Mucosa of gallbladder (tissue), 1 donor: ENCODE data around the gene PAH. TPM values are rescaled to one million over a fixed set of nuclear protein-coding genes. Genes with fewer than 3 reads are reported as not detected.

ENCODE experiments used
- DNase-seq: peaks from one replicate; pipeline ENCODE4 v3.0.0-alpha.2; 2020; ENCODE audit warnings: low spot score
- total RNA-seq: library from RNA; stranded (reverse); gene quantifications from one replicate; pipeline ENCODE4 v1.2.1, GENCODE V29; 2021
- donor health status: DM: no; HTN: no; CAD: no.

PAH gene
- total RNA-seq, 1 donor from 2014 or later, result 958 TPM

DNA sequence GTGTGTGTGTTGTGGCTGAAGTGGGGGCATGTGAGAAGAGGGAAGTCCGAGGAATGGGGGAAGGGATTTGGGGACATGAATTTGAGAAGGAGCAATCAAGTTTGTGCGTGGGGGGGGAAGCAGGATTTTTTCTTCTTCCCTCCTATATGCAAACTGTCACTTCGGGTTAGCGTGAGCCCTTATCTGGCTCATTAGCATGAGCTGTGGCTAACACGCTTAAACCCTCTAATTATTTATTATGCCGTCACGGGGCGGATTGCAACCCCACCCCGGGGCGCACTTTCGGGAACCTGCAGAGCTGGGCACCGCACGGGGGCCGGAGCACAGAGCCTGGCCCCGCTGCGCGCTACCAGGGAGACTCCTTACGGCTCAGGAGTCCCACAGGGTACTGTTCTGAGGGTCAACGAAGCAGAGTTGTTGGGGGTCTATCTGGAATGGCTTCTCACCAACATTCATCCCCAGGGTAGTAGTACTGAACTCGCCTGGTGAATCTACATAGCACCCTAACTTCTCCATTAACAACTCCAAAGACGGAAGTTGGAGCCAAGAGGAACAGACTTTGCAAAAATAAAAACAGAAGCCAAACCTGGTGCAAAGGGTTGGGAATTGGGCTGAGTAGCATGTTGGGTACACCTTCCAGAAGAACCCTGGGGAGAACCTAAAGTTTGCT is 34.0 kb upstream of the PAH start:
- DNase-seq, result no peak

DNA sequence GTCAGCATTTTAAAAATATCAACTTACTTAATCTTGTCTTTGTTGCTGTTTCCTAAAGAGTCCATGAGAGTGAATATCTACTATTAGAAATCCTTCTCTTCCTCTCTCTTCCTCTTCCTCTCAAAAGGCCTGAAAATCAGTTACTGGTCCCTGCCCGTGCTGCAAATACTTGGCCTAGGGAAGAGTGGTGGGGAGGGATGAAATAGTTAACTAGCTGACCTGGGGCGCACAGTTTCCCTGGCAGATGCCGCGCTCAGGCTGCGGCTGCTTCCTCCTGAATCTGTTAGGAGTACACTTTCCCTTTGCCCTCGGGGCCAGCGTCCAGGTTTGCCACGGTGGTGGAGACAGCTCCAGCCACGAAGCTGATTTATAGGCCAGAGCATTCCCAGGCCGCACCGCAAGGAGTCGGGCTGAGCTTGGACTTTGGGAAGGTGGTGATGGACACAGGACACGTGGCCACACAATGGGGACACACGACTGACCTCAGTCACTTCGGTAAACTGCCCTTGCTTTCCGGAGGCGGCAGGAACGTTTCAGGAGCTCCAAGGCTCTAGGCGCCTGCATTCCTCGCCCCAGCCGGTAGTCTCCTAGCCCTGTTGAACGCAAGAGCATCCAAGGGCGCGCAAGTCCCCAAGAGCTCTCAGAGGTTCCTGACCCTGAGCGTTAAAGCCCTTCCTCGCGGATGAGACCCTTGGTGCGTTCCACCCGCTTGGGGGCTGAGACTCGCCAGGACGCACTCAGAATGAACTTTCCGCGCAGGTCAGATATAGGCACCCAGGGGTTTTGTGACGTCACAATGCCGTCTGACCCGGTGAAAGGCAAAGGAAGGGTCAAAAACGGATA is 33.3 kb upstream of the PAH start:
- DNase-seq, result peak; percentile 50

DNA sequence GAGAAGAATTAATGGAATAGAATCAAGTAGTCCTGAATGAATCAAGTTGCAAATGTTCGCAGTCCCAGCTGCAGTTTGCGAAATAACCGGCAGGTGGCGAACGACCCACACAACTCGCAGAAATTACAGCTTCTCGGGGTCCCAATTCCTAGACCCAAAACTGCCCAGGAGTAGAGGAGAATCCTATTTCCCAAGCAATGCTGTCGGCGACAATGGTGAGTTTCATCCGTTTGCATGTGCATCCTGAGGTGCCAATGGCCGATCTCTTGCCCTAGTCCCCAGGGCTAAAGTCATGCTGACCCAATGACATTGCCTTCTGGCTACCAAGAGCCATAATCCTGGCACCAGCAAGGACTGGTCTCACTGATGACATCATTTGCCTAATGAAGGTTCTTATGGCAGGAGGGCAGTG is 31.9 kb upstream of the PAH start:
- DNase-seq, result peak; percentile 40

DNA sequence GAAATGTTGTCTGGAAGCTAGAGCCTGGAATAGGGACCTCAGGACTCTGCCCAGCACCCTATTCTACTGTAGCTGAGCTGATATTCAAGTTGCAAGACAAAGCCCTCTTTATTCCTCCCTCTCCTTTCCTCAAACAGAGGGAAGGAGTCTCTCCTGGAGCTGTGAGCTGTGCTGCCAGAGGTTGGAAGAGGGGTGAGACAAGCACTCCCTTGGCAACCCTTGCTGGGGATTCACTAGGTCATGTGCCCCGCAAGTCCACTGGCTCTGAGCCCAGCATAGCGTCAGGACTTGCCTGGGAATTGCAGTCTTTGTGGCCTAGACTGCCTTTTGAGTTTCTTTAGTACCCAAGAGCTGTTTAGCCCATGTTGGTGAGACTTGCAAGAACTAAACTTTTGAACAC is 29.0 kb upstream of the PAH start:
- DNase-seq, result no peak

DNA sequence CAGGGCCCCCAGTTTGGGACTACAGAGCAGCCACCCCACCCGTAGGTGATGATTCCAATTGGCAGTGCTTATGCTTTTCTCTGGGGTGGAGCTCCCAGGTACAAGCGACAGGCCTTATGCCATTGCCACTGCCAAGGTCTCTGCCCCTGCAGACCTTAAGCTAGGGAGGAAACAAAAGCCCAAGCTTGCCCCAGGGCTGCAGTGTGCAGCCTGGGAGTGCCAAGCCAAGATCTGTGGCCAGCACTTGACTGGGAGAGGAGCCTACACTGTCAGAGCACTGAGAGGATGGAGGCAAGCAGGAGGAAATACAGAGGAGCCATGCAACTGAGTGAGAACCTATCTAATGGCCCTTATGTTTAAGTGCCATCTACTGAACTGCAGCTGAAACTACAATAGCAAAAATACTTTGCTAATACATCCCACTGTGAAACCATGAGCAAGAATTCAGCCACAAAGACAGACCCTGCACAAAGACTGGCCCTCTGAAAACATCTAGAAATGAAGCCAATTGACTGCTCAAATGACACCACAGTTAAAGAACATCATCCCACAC is 22.7 kb upstream of the PAH start:
- DNase-seq, result no peak

DNA sequence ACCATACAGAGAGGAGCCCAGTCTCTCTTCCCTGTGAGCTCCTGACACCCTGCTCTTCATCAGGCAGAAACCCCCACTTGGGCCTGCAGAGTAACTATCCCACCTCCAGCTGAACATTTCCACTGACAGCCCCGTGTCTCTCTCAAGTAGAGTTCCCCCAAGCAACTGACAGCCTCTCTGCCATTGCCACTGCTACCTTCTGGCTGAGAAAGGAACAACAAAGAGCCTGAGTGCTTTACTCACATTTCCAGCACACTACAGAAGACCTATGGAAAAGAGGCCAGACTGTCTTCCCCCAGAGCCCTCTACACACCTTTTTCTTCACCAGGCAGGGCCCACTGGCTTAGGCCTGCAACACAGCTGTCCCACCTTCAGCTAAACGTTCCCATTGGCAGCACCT is 22.0 kb upstream of the PAH start:
- no peak for DNase-seq

DNA sequence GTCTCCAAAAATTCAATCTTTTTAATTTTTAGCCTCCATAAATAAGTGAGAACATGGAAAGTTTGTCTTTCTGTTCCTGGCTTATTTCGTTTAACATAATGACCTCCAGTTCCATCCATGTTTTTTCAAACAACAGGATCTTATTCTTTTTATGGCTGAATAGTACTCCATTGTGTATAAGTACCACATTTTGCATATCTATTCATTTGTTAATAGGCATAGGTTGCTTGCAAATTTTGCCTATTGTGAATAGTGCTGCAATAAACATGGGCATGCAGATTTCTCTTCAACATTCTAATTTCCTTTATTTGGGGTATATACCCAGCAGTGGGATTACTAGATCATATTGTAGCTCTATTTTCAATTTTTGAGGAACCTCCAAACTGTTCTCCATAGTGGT is 16.1 kb upstream of the PAH start:
- no peak for DNase-seq

DNA sequence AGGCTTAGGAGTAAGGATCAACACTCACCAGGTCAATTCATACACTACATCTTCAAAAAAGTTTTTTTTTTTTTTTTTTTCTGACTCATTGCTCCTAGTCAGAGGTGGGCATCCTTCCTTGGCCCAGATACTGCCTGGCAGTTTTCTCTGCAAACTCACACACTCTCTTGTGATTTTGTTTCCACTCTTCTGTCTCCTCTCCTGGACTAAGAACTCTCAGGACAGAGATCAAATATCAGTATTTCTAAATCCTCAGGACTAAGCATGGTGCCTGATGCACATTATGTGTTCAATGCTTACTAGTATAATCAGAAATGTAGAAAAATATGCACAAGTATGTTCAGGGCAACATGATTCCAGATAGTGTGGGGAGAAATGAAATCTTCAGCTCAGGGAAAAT is 10.2 kb upstream of the PAH start:
- DNase-seq, result no peak

DNA sequence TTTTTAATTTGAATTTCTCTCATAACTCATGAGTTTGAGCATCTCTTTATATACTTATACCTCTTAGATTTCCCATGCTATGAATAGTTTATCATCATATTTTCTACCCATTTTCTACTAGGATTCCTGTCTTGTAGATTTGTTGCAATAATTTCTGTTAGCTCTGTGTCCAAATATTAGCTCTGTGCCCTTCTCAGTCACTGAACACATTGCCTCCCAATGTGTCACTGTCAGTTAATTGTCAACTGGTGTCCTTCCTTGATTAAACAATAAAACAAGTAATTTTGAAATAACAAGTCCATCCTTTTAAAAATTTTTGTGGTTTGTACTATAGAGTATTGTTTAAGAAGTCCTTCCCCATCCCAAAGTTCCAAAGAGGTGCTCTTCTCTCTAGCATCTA is 4.2 kb upstream of the PAH start:
- DNase-seq, result no peak

DNA sequence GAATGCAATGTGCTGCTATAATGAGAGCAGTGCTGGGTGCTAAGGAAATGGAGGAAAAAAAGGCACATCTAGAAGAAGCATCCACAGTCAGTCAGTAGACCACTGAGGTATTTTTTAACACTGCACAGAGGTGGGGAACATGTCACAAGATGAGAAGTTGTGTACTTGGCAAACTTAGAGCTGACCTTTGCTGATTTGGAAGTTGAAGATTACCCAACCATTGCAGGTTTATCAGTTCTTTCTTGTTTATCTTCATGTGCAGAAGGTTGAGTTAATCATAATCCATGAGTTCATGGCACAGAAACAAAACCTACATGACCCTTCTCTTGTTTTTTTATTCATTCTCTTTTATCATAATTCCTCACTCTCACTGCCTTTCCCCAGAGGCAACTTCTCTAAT is 3.2 kb upstream of the PAH start:
- DNase-seq, result peak; percentile 48

DNA sequence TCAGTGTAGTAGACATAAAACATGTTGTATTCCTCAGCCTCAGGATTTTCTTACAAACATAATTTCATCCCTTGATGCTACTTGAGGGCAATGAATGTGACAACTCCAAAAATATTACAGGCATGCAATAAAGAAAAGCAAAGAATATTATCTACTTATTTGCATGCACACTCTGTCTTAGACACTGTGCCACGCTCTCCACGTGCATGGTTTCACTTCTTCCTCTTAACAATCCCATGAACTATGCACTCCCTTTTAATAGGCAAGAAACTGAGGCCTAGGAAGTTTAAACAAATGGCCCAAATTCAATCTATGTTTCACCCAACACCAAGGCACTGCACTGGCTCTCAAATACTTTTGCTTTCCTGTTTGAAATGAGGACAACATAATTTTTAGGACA is 1.8 kb upstream of the PAH start:
- no peak for DNase-seq

DNA sequence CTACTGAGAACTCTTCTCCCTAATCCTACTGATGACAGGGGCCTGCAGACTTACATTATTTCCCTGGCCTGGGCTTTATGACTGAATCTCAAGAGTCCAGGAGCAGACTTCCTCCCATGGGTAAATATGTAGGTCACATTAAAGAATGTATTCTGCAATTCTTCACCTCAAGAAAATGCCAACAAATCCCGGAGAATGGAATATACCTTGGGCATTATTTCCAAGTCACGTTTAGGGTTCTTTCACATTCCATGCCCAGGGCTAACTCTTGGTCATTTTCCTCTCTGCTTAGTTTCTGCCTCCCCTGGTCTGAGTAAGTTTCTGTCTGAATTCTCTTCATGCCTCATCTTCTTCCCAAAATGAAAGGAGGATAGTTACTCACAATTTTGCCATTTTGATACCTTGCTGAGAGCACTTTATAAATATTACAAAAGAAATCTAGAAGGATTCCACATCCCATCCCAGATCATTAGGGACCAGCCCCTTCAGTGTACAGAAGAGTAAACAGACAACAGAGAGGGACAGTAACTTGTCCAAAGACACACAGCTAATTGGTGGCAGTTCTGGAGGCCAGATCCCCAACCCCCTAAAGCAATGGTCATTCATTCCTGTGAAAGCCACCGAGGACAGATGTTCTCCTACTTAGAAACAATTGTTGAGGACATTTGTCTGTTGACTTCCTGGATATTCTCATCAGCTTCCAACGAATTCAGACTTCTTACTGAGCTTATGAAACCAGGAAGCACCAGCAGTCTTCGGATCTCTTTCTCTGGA is 605 bp downstream of the PAH start:
- no peak for DNase-seq

DNA sequence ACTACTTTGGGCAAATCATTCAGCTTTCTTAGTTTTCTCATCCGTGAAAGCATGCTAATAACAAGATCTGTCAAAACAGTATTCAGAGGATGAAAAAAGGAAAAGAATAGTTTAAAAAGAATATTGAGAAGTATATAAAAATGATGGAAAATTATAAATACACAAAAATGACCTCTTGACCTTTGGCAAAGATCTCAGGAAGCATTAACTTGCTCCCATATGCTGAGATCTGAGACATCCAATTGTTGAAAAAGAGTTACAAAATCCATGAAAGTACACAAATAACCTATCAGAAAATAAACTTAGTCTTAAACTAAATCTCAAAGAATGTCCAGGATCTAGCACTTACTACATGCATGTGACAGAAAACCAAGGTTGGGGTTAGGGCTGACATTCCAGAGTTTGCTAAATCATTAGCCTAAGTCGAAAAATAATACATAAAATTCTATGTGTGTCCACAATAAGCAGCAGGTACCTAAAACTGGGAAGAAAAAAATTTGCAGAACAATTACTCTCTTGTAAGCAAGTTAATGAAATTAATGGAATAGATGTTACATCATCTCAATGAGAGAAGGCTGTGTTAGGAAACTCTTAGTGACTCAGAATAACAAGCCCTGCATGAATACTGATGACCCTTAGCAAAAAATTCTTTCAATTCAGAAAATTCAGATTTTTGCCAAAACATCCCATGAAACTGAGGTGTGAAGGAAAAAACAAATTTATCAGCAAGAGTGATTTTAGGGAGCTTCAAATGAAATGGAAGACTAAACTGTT is 3.4 kb downstream of the PAH start:
- no peak for DNase-seq

DNA sequence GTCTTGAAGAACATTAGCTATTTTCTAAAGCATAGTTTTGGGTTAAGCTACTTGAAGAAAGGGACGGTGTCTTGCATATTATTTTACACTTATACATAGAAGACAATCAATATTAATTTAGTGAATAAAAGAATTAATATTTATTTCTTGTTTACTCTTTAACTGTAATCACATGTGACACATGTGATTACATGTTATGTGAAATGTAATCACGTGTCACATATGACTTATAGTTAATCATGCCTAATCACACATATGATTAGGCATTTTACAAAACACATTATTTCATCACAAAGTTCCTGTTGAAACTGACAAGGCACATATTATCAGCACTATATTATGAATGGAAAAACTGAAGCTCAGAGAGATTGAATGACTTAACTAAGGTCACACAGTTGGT is 4.8 kb downstream of the PAH start:
- no peak for DNase-seq

DNA sequence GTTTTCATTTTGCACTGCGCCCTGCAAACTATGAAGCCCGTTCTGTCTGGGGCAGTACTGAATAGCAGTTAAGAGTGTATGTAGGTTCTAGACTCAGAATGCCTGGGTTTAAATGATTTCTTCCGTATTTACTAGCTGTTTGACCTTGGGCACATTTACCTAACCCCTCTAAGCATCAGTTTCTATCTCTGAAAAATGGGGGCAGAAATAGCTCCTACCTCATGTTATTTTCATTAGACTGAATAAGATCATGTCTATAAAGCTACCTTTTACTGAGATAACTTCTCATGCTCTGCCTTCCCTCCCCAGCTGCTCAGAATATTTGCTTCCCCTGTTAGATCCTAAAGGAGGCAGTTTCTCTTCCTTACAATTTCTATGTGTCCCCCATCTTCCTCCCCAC is 5.7 kb downstream of the PAH start:
- no peak for DNase-seq

DNA sequence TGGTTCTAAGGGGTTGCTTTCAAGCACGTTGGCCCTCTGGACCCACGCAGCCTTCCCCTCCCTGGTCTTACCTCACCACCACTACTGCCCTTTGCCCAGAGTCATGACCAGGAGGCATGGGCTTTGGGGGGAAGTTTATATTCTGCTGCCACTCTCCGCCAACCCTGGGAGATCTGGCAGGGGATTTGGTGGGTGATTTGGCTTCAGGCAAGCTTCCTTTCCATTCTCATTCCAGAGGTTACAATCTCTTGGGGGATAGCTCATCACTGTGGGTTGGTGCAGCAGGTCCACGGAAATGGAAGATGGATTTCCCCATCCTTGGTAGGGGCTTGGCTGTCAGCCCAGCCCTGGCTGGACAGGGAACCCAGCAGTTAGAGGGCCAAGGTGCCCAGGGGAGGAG is 6.3 kb downstream of the PAH start:
- DNase-seq, result no peak

DNA sequence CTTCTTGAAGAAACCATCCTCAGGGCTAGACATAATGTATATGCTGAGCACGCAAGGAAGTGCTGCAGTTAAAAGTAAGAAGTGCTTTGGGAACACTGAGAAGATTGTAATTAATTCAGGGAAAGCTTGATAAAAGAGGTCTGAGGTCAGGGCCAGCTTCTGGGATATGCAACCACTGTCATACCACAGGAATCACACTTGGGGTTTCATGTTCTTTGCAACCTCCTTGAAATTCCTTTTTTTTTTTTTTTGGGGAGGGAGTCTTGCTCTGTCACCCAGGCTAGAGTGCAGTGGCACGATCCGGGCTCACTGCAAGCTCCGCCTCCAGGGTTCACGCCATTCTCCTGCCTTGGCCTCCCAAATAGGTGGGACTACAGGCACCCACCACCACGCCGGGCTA is 6.9 kb downstream of the PAH start:
- DNase-seq, result no peak

DNA sequence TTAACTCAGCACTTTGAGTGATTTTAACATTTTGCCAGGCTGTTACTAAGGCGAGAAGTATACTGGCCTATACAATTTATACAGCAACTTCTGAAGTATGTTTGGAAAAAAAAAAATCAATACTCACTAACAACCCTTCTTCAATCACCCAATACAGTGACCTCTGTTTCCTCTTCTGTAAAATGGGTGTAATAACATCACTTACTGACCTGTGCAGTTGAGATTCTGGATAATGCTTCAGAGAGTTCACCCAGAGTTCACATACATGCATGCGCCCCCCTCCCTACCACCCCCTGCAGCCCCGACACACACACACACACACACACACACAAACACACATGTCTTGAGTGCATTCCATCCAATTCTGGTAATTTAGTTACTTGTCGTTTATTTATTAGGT is 9.1 kb downstream of the PAH start:
- no peak for DNase-seq

DNA sequence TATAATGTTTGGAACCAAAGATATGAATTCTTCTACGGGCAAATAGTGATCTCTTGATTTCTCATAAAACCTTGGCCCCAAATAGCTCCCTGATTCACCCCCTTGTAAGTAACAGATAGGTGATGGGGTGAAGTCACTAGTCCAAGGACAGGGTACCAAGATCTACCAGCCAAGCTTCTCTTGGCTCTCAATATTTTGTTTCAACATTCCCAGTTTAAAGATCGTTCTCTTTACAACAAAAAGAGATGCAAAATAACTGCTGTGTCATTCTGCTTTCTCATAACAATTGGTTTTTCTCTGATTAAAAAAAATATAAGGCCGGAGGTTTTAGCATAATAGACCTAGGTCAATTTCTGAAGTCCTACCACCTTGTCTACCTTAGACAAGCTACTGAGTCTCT is 11.8 kb downstream of the PAH start:
- DNase-seq, result no peak

DNA sequence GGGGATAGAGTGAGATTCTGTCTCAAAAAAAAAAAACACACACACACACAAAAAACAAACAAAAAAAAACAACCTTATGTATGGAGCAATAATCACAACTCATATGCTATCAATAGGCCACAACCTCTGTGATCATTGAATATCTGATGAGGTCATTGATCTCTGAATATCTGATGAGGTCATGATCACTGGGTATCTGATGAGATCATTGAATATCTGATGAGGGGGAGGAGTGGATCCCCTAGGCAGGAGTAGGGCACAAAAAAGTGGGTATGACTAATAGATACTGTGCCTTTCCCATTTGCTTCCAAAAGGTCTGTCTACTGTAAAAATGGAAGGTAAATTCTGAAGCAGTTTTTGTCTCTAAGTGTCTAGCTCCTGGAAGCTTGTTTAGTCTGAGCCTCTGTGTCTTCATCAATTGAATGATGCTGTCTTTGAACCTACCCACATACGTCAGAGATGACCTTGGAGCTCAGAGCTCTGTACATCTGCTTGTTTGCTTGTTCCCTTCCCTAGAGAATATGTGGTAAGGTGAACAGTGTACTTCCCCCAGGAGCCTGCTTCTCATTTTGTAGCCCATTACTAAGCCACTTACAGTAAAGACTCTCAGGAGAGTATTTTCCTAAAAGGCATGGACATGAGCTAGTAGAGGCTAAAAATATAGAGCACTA is 13.6 kb downstream of the PAH start:
- DNase-seq, result no peak

DNA sequence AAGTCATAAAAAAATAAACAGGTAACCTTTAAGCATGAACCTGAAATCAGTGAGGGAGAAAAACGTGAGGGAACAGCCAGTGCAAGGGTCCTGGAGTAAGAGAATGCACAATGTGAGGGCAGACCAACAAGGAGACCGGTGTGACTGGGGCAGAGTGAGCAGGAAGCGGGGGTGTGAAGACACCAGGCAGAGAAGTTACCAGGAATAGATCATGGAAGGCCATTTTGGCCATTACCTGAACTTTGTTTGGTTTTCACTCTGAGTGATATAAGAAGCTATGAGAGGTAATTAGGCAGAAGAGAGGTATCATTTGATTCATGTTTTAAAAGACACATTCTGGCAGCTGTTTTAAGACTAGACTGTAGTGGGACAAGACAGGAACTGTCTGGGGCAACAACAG is 15.0 kb downstream of the PAH start:
- no peak for DNase-seq
